ENCODE measurements around the gene PMM1.
"Not testable (repeated sequence)": the region's sequence is repeated elsewhere in the genome, so short reads cannot be mapped to it uniquely, and the experiment has no call there.

DNA sequence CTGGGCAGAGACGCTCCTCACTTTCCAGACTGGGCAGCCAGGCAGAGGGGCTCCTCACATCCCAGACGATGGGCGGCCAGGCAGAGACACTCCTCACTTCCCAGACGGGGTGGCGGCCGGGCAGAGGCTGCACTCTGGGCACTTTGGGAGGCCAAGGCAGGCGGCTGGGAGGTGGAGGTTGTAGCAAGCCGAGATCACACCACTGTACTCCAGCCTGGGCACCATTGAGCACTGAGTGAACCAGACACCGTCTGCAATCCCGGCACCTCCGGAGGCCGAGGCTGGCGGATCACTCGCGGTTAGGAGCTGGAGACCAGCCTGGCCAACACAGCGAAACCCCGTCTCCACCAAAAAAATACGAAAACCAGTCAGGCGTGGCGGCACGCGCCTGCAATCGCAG is 42.0 kb upstream of the PMM1 start:
- TF ChIP-seq, protein P1, sequence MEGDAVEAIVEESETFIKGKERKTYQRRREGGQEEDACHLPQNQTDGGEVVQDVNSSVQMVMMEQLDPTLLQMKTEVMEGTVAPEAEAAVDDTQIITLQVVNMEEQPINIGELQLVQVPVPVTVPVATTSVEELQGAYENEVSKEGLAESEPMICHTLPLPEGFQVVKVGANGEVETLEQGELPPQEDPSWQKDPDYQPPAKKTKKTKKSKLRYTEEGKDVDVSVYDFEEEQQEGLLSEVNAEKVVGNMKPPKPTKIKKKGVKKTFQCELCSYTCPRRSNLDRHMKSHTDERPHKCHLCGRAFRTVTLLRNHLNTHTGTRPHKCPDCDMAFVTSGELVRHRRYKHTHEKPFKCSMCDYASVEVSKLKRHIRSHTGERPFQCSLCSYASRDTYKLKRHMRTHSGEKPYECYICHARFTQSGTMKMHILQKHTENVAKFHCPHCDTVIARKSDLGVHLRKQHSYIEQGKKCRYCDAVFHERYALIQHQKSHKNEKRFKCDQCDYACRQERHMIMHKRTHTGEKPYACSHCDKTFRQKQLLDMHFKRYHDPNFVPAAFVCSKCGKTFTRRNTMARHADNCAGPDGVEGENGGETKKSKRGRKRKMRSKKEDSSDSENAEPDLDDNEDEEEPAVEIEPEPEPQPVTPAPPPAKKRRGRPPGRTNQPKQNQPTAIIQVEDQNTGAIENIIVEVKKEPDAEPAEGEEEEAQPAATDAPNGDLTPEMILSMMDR (IDR thresholded peaks at IDR 0.05): not testable (repeated sequence)
- TF ChIP-seq EP300, POLR2AphosphoS5, POLR2A (IDR thresholded peaks at IDR 0.05): not testable (repeated sequence)

All from stomach (tissue), 4 donors.